Esophagus muscularis mucosa (tissue), 2 donors: ENCODE results near the gene ZSWIM7.

ENCODE experiments used
- POLR2A ChIP-seq: fragments of 450-650 bp; IDR thresholded peaks from one replicate; pipeline ENCODE4 v1.6.1; 2017; ENCODE audit warnings: antibody characterized with exemption, moderate library complexity, mild to moderate bottlenecking, low read depth
- POLR2AphosphoS5 ChIP-seq, 2 donors: sonication (generic); formaldehyde crosslinking; IDR thresholded peaks; one replicate each; pipeline ENCODE4 v1.6.1; 2017; ENCODE audit warnings: antibody characterized with exemption in 2 of 2

- TF ChIP-seq POLR2AphosphoS5 (IDR thresholded peaks at IDR 0.05) = no peak
- no peak for TF ChIP-seq POLR2A
Measured at GRCh38 chr17:15955793-15956541, 43.5 kb downstream of the ZSWIM7 start.
